Measurements from ENCODE around the gene TENM3.

TENM3 gene

GRCh38 chr4:182227611-182228010 lies 15.6 kb upstream of the TENM3 start:
- TF ChIP-seq TCF4 (CRISPR knock-in tag; IDR thresholded peaks at IDR 0.05; ENCODE audit: borderline replicate concordance) (no peak), ZFP3 (CRISPR knock-in tag; IDR thresholded peaks at IDR 0.05) (no peak), POU6F1 (CRISPR knock-in tag; IDR thresholded peaks at IDR 0.05; ENCODE audit: borderline replicate concordance, low read depth) (no peak), PATZ1 (CRISPR knock-in tag; IDR thresholded peaks at IDR 0.05; ENCODE audit: borderline replicate concordance) (no peak), RARB (CRISPR knock-in tag; IDR thresholded peaks at IDR 0.05) (no peak), SNAI2 (CRISPR knock-in tag; IDR thresholded peaks at IDR 0.05) (no peak), ESRRG (CRISPR knock-in tag; IDR thresholded peaks at IDR 0.05) (no peak), TOX (CRISPR knock-in tag; IDR thresholded peaks at IDR 0.05; ENCODE audit: borderline replicate concordance) (no peak), ZNF70 (CRISPR knock-in tag; IDR thresholded peaks at IDR 0.05) (no peak), ISL1 (CRISPR knock-in tag; IDR thresholded peaks at IDR 0.05) (no peak), GLIS3 (CRISPR knock-in tag; IDR thresholded peaks at IDR 0.05) (no peak), OSR1 (CRISPR knock-in tag; IDR thresholded peaks at IDR 0.05) (no peak), CSDC2 (CRISPR knock-in tag; IDR thresholded peaks at IDR 0.05) (no peak), PPARA (CRISPR knock-in tag; IDR thresholded peaks at IDR 0.05; ENCODE audit: borderline replicate concordance) (no peak)
- TF ChIP-seq, protein P1, sequence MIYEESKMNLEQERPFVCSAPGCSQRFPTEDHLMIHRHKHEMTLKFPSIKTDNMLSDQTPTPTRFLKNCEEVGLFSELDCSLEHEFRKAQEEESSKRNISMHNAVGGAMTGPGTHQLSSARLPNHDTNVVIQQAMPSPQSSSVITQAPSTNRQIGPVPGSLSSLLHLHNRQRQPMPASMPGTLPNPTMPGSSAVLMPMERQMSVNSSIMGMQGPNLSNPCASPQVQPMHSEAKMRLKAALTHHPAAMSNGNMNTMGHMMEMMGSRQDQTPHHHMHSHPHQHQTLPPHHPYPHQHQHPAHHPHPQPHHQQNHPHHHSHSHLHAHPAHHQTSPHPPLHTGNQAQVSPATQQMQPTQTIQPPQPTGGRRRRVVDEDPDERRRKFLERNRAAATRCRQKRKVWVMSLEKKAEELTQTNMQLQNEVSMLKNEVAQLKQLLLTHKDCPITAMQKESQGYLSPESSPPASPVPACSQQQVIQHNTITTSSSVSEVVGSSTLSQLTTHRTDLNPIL (CRISPR knock-in tag; IDR thresholded peaks at IDR 0.05; ENCODE audit: low read depth) = no peak
- TF ChIP-seq, protein P2, sequence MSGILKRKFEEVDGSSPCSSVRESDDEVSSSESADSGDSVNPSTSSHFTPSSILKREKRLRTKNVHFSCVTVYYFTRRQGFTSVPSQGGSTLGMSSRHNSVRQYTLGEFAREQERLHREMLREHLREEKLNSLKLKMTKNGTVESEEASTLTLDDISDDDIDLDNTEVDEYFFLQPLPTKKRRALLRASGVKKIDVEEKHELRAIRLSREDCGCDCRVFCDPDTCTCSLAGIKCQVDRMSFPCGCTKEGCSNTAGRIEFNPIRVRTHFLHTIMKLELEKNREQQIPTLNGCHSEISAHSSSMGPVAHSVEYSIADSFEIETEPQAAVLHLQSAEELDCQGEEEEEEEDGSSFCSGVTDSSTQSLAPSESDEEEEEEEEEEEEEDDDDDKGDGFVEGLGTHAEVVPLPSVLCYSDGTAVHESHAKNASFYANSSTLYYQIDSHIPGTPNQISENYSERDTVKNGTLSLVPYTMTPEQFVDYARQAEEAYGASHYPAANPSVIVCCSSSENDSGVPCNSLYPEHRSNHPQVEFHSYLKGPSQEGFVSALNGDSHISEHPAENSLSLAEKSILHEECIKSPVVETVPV (CRISPR knock-in tag; IDR thresholded peaks at IDR 0.05) = no peak

DNA sequence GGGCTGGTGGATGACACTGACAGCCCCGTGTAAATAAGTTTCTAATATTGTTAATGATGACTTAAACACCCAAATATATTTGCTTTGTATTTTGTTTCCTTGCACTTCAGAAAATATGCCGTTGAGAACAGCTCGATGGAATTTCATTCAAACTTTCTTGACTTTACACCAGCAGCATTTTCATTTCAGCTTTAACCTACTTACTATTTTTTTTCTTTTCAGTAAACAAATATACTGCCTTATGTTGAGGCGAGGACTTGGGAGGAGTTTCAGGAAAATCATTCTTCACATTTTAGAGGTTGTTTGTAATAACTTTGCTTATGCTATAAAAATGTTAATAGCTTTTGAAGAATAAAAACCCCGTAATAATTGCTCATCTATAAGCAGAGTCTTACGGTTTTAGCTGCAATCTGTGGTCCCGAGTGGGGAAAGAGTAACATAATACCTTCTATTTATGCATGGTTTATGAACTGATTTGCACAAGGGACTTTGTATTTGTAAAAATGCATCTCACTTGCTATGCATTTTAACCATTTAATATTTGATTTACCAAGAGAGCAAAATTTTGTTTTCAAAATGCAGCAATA lies 14.1 kb upstream of the TENM3 start:
- no peak for ATAC-seq
- TF ChIP-seq TCF4 (CRISPR knock-in tag; IDR thresholded peaks at IDR 0.05; ENCODE audit: borderline replicate concordance) = no peak
- TF ChIP-seq, protein P2 (CRISPR knock-in tag; IDR thresholded peaks at IDR 0.05) = no peak
- TF ChIP-seq SNAI2 (CRISPR knock-in tag; IDR thresholded peaks at IDR 0.05) = no peak
- no peak for TF ChIP-seq ZFP3 (CRISPR knock-in tag; IDR thresholded peaks at IDR 0.05)
- no peak for TF ChIP-seq CSDC2 (CRISPR knock-in tag; IDR thresholded peaks at IDR 0.05)
- TF ChIP-seq ZC3H10 (CRISPR knock-in tag; IDR thresholded peaks at IDR 0.05) = no peak
- no peak for TF ChIP-seq OSR1 (CRISPR knock-in tag; IDR thresholded peaks at IDR 0.05)
- TF ChIP-seq ZNF8 (CRISPR knock-in tag; IDR thresholded peaks at IDR 0.05) = no peak
- no peak for TF ChIP-seq BACH2 (CRISPR knock-in tag; IDR thresholded peaks at IDR 0.05; ENCODE audit: borderline replicate concordance)
- TF ChIP-seq PATZ1 (CRISPR knock-in tag; IDR thresholded peaks at IDR 0.05; ENCODE audit: borderline replicate concordance) = no peak
- TF ChIP-seq GLIS3 (CRISPR knock-in tag; IDR thresholded peaks at IDR 0.05) = no peak
- no peak for TF ChIP-seq ARNTL (CRISPR knock-in tag; IDR thresholded peaks at IDR 0.05; ENCODE audit: borderline replicate concordance, low read depth)
- TF ChIP-seq ZNF70 (CRISPR knock-in tag; IDR thresholded peaks at IDR 0.05) = no peak
- no peak for TF ChIP-seq TOX (CRISPR knock-in tag; IDR thresholded peaks at IDR 0.05; ENCODE audit: borderline replicate concordance)
- TF ChIP-seq ZFP30 (CRISPR knock-in tag; IDR thresholded peaks at IDR 0.05) = no peak
- TF ChIP-seq ZNF565 (CRISPR knock-in tag; conservative IDR thresholded peaks at IDR 0.05; ENCODE audit: low read depth) = no peak
- no peak for TF ChIP-seq ISL1 (CRISPR knock-in tag; IDR thresholded peaks at IDR 0.05)

More at GRCh38 chr4:182227611-182228010, 15.6 kb upstream of the TENM3 start:
- ATAC-seq = no peak
